Measurements from ENCODE around the gene CDH13. TPM values are rescaled to one million over a fixed set of nuclear protein-coding genes. Genes with fewer than 3 reads are reported as not detected.

CDH13 gene
- polyA plus RNA-seq, 3 donors: 1.0 to 7.7 (median 2.8) TPM

- H3K27ac ChIP-seq (ENCODE audit: low read depth, low read length): no peak overlapping the region
- 72 to 89% (median 75%) methylated on average over 6 to 7 of the region's 7 CpGs for WGBS, 3 donors
Measured at GRCh38 chr16:83329441-83329840, 702.7 kb downstream of the CDH13 start.

GRCh38 chr16:83330251-83330650 lies 703.5 kb downstream of the CDH13 start:
- 59 to 62% (median 62%) methylated on average over 2 of the region's 2 CpGs for WGBS, 3 donors

GRCh38 chr16:83335076-83335475 lies 708.3 kb downstream of the CDH13 start:
- 43 to 84% (median 83%) methylated on average over 2 of the region's 2 CpGs for WGBS, 3 donors
- H3K27ac ChIP-seq (ENCODE audit: low read depth, low read length): no peak overlapping the region

More at GRCh38 chr16:83330251-83330650, 703.5 kb downstream of the CDH13 start:
- no peak overlapping the region for H3K27ac ChIP-seq (ENCODE audit: low read depth, low read length)

GRCh38 chr16:83336603-83337002 lies 709.8 kb downstream of the CDH13 start:
- no peak overlapping the region for H3K27ac ChIP-seq (ENCODE audit: low read depth, low read length)
- WGBS, 3 donors: 63 to 82% (median 69%) methylated on average over 3 of the region's 3 CpGs

GRCh38 chr16:83338138-83338537 lies 711.4 kb downstream of the CDH13 start:
- H3K27ac ChIP-seq (ENCODE audit: low read depth, low read length): no peak overlapping the region
- 76 to 85% (median 81%) methylated on average over 3 of the region's 3 CpGs for WGBS, 3 donors

- H3K27ac ChIP-seq (ENCODE audit: low read depth, low read length): no peak overlapping the region
- 56 to 64% (median 58%) methylated on average over 2 of the region's 2 CpGs for WGBS, 3 donors
Measured at GRCh38 chr16:83338941-83339340, 712.2 kb downstream of the CDH13 start.

GRCh38 chr16:83343935-83344366 lies 717.2 kb downstream of the CDH13 start:
- no peak overlapping the region for H3K27ac ChIP-seq (ENCODE audit: low read depth, low read length)
- WGBS, 3 donors: 71 to 76% (median 76%) methylated on average over 8 of the region's 8 CpGs

GRCh38 chr16:83345846-83346640 lies 719.3 kb downstream of the CDH13 start:
- 63 to 74% (median 72%) methylated on average over 14 of the region's 14 CpGs for WGBS, 3 donors
- no peak overlapping the region for H3K27ac ChIP-seq (ENCODE audit: low read depth, low read length)

GRCh38 chr16:83348991-83349390 lies 722.2 kb downstream of the CDH13 start:
- no peak overlapping the region for H3K27ac ChIP-seq (ENCODE audit: low read depth, low read length)
- 76 to 81% (median 78%) methylated on average over 5 of the region's 5 CpGs for WGBS, 3 donors

GRCh38 chr16:83350481-83350880 lies 723.7 kb downstream of the CDH13 start:
- WGBS, 3 donors: 68 to 84% (median 75%) methylated on average over 5 of the region's 5 CpGs
- H3K27ac ChIP-seq (ENCODE audit: low read depth, low read length): no peak overlapping the region

- 48 to 63% (median 61%) methylated on average over 2 of the region's 2 CpGs for WGBS, 3 donors
- no peak overlapping the region for H3K27ac ChIP-seq (ENCODE audit: low read depth, low read length)
Measured at GRCh38 chr16:83351846-83352245, 725.1 kb downstream of the CDH13 start.

- 70 to 86% (median 83%) methylated on average over 3 of the region's 3 CpGs for WGBS, 3 donors
- no peak overlapping the region for H3K27ac ChIP-seq (ENCODE audit: low read depth, low read length)
Measured at GRCh38 chr16:83353241-83353640, 726.5 kb downstream of the CDH13 start.

GRCh38 chr16:83354015-83354414 lies 727.2 kb downstream of the CDH13 start:
- WGBS, 3 donors: 76 to 93% (median 77%) methylated on average over 7 of the region's 7 CpGs
- no peak overlapping the region for H3K27ac ChIP-seq (ENCODE audit: low read depth, low read length)

GRCh38 chr16:83355570-83356218 lies 728.9 kb downstream of the CDH13 start:
- no peak overlapping the region for H3K27ac ChIP-seq (ENCODE audit: low read depth, low read length)
- 54 to 65% (median 63%) methylated on average over 8 of the region's 8 CpGs for WGBS, 3 donors

GRCh38 chr16:83356266-83356665 lies 729.5 kb downstream of the CDH13 start:
- no peak overlapping the region for H3K27ac ChIP-seq (ENCODE audit: low read depth, low read length)
- 0 to 8% (median 5%) methylated on average over 4 of the region's 4 CpGs for WGBS, 3 donors

- no peak overlapping the region for H3K27ac ChIP-seq (ENCODE audit: low read depth, low read length)
- 62 to 72% (median 71%) methylated on average over 4 of the region's 4 CpGs for WGBS, 3 donors
Measured at GRCh38 chr16:83356986-83357385, 730.2 kb downstream of the CDH13 start.

GRCh38 chr16:83363521-83363920 lies 736.8 kb downstream of the CDH13 start:
- no peak overlapping the region for H3K27ac ChIP-seq (ENCODE audit: low read depth, low read length)
- WGBS, 3 donors: 60 to 73% (median 71%) methylated on average over 4 of the region's 4 CpGs

GRCh38 chr16:83365166-83365565 lies 738.4 kb downstream of the CDH13 start:
- WGBS, 3 donors: 55 to 61% (median 58%) methylated on average over 3 of the region's 3 CpGs
- no peak overlapping the region for H3K27ac ChIP-seq (ENCODE audit: low read depth, low read length)

- H3K27ac ChIP-seq (ENCODE audit: low read depth, low read length): no peak overlapping the region
- WGBS, 3 donors: 83 to 92% (median 91%) methylated on average over 12 of the region's 12 CpGs
Measured at GRCh38 chr16:83366228-83366627, 739.5 kb downstream of the CDH13 start.

GRCh38 chr16:83374979-83375378 lies 748.2 kb downstream of the CDH13 start:
- WGBS, 3 donors: 66 to 86% (median 79%) methylated on average over 3 of the region's 3 CpGs
- no peak overlapping the region for H3K27ac ChIP-seq (ENCODE audit: low read depth, low read length)
